ENCODE results near the gene SPDYE2.
"Not testable (repeated sequence)": the region's sequence is repeated elsewhere in the genome, so short reads cannot be mapped to it uniquely, and the experiment has no call there.

- TF ChIP-seq CTCF (conservative IDR thresholded peaks at IDR 0.05; ENCODE audit: low read depth, low read length); EZH2 (IDR thresholded peaks at IDR 0.05; ENCODE audit: borderline replicate concordance, low read depth, low read length, poor library complexity, severe bottlenecking): not testable (repeated sequence)
Observed at GRCh38 chr7:102576363-102576762, 25.3 kb downstream of the SPDYE2 start.

Measured in A673 (cell line).